ENCODE data around the gene CCDC63.

Gene CCDC63

GRCh38 chr12:110933326-110933974, 86.7 kb downstream of the CCDC63 start:
- no peak overlapping the region for H3K4me3 ChIP-seq (ENCODE audit: control insufficient read depth, low read depth, low read length)
- DNase-seq (ENCODE audit: low read depth), result no peak
- TF ChIP-seq, protein P1, sequence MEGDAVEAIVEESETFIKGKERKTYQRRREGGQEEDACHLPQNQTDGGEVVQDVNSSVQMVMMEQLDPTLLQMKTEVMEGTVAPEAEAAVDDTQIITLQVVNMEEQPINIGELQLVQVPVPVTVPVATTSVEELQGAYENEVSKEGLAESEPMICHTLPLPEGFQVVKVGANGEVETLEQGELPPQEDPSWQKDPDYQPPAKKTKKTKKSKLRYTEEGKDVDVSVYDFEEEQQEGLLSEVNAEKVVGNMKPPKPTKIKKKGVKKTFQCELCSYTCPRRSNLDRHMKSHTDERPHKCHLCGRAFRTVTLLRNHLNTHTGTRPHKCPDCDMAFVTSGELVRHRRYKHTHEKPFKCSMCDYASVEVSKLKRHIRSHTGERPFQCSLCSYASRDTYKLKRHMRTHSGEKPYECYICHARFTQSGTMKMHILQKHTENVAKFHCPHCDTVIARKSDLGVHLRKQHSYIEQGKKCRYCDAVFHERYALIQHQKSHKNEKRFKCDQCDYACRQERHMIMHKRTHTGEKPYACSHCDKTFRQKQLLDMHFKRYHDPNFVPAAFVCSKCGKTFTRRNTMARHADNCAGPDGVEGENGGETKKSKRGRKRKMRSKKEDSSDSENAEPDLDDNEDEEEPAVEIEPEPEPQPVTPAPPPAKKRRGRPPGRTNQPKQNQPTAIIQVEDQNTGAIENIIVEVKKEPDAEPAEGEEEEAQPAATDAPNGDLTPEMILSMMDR (conservative IDR thresholded peaks at IDR 0.05; ENCODE audit: control insufficient read depth, insufficient read depth, low read depth, low read length), result no peak

- H3K4me3 ChIP-seq (ENCODE audit: control insufficient read depth, low read depth, low read length), result no peak overlapping the region
- TF ChIP-seq, protein P1 (conservative IDR thresholded peaks at IDR 0.05; ENCODE audit: control insufficient read depth, insufficient read depth, low read depth, low read length), result no peak
- no peak for DNase-seq (ENCODE audit: low read depth)
These were observed 87.5 kb downstream of the CCDC63 start for GRCh38 chr12:110934093-110934852.

DNA sequence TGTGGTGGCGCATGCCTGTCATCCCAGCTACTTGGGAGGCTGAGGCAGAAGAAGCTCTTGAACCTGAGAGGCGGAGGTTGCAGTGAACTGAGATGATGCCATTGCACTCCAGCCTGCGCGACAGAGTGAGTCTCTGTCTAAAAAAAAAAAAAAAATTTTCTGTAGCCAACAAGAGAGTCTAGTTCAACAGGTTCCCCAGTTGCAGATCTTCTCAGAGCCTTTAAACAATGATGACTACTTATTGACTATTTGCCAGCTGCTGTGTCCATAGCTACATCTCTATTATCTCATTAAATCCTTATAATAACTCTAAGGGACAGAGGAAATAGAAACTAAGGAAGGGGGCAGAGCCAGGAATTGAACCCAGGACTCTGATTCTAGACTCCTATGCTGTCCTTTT, 88.8 kb downstream of the CCDC63 start:
- DNase-seq (ENCODE audit: low read depth), result no peak
- TF ChIP-seq, protein P1 (conservative IDR thresholded peaks at IDR 0.05; ENCODE audit: control insufficient read depth, insufficient read depth, low read depth, low read length), result no peak
- H3K4me3 ChIP-seq (ENCODE audit: control insufficient read depth, low read depth, low read length), result no peak overlapping the region

- TF ChIP-seq, protein P1 (conservative IDR thresholded peaks at IDR 0.05; ENCODE audit: control insufficient read depth, insufficient read depth, low read depth, low read length), result no peak
- H3K4me3 ChIP-seq (ENCODE audit: control insufficient read depth, low read depth, low read length), result no peak overlapping the region
- no peak for DNase-seq (ENCODE audit: low read depth)
These were observed 89.7 kb downstream of the CCDC63 start for GRCh38 chr12:110936367-110937103.

DNA sequence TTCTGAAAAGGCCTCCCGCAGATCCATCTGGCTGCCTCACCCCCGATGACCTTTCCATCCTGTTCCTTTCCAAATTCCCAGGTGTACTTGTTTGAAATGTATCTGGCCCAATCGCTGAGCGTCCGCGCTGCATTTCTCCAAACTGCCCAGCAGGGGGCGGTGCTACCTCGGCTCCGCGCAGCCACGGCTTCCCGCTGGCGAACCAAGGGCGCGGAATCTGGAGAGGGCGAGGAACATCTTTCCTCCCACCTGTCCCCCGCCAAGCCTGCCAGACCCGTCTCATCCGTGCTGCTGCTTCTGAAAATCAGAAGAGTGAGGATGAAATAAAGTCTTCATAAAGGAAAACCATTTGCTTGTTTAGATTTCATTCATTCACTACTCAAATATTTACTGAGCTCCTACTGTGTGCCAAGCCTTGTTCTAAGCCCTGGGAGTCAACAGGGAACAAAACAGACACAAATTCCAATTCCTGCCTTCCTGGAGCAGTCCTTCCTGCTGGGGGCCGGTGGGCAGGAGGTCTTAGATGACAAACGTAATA, 90.4 kb downstream of the CCDC63 start:
- TF ChIP-seq, protein P1 (conservative IDR thresholded peaks at IDR 0.05; ENCODE audit: control insufficient read depth, insufficient read depth, low read depth, low read length), result peak; percentile 83
- H3K4me3 ChIP-seq (ENCODE audit: control insufficient read depth, low read depth, low read length), result no peak overlapping the region
- DNase-seq (ENCODE audit: low read depth), result peak; percentile 39

DNA sequence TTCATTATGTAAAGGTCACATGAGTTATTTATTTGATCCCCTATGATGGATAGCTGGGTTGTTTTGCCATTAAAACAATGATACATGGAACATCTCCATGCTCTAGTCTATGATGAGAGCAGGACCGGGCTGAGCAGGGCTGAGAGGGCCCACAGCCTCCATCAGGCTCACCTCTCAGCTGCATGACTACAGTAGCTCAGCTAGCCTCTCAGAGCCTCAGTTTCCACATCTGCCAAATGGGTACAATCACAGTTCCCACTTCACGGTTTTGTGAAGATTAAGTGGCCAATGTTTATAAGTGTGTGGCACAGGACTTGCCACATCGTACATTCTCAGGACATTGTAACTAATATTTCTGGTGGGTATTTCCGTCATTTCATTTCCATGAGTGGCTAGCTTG, 93.5 kb downstream of the CCDC63 start:
- H3K4me3 ChIP-seq (ENCODE audit: control insufficient read depth, low read depth, low read length), result no peak overlapping the region
- DNase-seq (ENCODE audit: low read depth), result no peak
- TF ChIP-seq, protein P1 (conservative IDR thresholded peaks at IDR 0.05; ENCODE audit: control insufficient read depth, insufficient read depth, low read depth, low read length), result no peak

All from fibroblast of mammary gland (primary cell).